H1 (cell line): ENCODE results near the gene DIPK1A.

Experiments
- CREB1 ChIP-seq: IDR thresholded peaks from 2 replicates; pipeline ENCODE4 v1.6.1; 2012; ENCODE audit warnings: inconsistent platforms
- CTCF ChIP-seq, 3 experiments: IDR thresholded peaks; 1 replicate in 2 of 3; 2 replicates in 1 of 3; pipeline versions ENCODE4 v1.5.1 to v1.6.1; 2011; ENCODE audit warnings: low read length in 3 of 3, mild to moderate bottlenecking in 3 of 3, inconsistent platforms in 2 of 3, low read depth in 1 of 3, moderate library complexity in 1 of 3; ENCODE audit not compliant: insufficient read depth in 1 of 3; ENCODE audit errors: control extremely low read depth in 1 of 3
- EP300 ChIP-seq, 2 experiments: IDR thresholded peaks; 1 replicate in 1 of 2; 2 replicates in 1 of 2; pipeline ENCODE4 v1.6.1; 2011 to 2012; ENCODE audit warnings: low read depth in 2 of 2, low read length in 2 of 2, mild to moderate bottlenecking in 2 of 2, borderline replicate concordance in 1 of 2, inconsistent platforms in 1 of 2, moderate library complexity in 1 of 2
- EZH2 ChIP-seq: fragments of 200-600 bp; sonication (generic); IDR thresholded peaks from 2 replicates; pipeline ENCODE4 v1.7.1; 2012; ENCODE audit warnings: low read depth, mild to moderate bottlenecking, moderate library complexity, low read length, inconsistent platforms; ENCODE audit not compliant: severe bottlenecking
- GTF2F1 ChIP-seq: IDR thresholded peaks from 2 replicates; pipeline ENCODE4 v1.6.1; 2012; ENCODE audit warnings: low read depth, low read length, improper control_type of control experiment, borderline replicate concordance
- HDAC2 ChIP-seq, 2 experiments: fragments of 300-600 bp in 1 of 2; sonication (generic) in 1 of 2; IDR thresholded peaks; 2 replicates each; pipeline ENCODE4 v1.6.1; 2011 to 2012; ENCODE audit warnings: low read depth in 2 of 2, low read length in 2 of 2, mild to moderate bottlenecking in 2 of 2, moderate library complexity in 2 of 2, borderline replicate concordance in 1 of 2, inconsistent platforms in 1 of 2
- JUN ChIP-seq: IDR thresholded peaks from 2 replicates; pipeline ENCODE4 v1.6.1; 2011; ENCODE audit warnings: low read depth, mild to moderate bottlenecking, improper control_type of control experiment, low read length
- MAX ChIP-seq: IDR thresholded peaks from 2 replicates; pipeline ENCODE4 v1.6.1; 2012; ENCODE audit warnings: inconsistent platforms
- NRF1 ChIP-seq: IDR thresholded peaks from 2 replicates; pipeline ENCODE4 v1.6.1; 2011; ENCODE audit warnings: mild to moderate bottlenecking, low read depth, low read length, improper control_type of control experiment
- POLR2A ChIP-seq, 2 experiments: IDR thresholded peaks; 1 replicate in 1 of 2; 2 replicates in 1 of 2; pipeline ENCODE4 v1.6.1; 2011; ENCODE audit warnings: low read depth in 2 of 2, low read length in 2 of 2, mild to moderate bottlenecking in 2 of 2; ENCODE audit errors: control extremely low read depth in 1 of 2
- POLR2AphosphoS5 ChIP-seq: IDR thresholded peaks from 2 replicates; pipeline ENCODE4 v1.6.1; 2011; ENCODE audit warnings: low read depth, low read length
- POU5F1 ChIP-seq: IDR thresholded peaks from 2 replicates; pipeline ENCODE4 v1.6.1; 2011; ENCODE audit warnings: low read depth, mild to moderate bottlenecking, low read length, moderate library complexity
- RAD21 ChIP-seq, 2 experiments: IDR thresholded peaks in 1 of 2; conservative IDR thresholded peaks in 1 of 2; 2 replicates each; pipeline ENCODE4 v1.6.1; 2011; ENCODE audit warnings: low read depth in 2 of 2, low read length in 2 of 2, improper control_type of control experiment in 1 of 2, inconsistent platforms in 1 of 2, mild to moderate bottlenecking in 1 of 2, moderate library complexity in 1 of 2
- SIN3A ChIP-seq, 2 experiments: IDR thresholded peaks in 1 of 2; conservative IDR thresholded peaks in 1 of 2; 2 replicates each; pipeline ENCODE4 v1.6.1; 2011 to 2012; ENCODE audit warnings: low read length in 2 of 2, improper control_type of control experiment in 1 of 2, low read depth in 1 of 2, mild to moderate bottlenecking in 1 of 2

DNA sequence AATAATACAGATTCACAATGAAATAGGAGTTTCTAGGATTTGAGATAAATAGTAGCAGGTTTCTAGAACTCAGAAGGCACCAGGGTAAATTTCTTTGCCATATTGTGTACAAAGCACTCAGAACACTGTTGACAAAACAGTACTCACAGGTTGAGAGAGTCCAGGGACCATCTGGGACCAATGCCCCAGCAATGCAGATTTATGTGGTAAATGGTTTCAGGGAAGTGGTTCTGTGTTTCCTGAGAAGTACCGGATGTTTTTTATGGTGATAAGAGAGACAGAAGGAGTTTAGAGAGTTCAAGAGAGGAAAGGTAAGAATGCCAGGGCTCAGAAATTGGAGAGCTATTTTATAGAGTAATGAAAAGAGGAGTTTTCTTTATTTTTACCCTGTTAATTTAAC is 29.6 kb upstream of the DIPK1A start:
- no peak for TF ChIP-seq CTCF (IDR thresholded peaks at IDR 0.05; ENCODE audit: control extremely low read depth in 1 of 3, insufficient read depth in 1 of 3, low read depth in 1 of 3, low read length in 3 of 3)
- no peak for TF ChIP-seq EZH2
- TF ChIP-seq SIN3A (conservative IDR thresholded peaks at IDR 0.05 in 1 of 2, IDR thresholded peaks at IDR 0.05 in 1 of 2; ENCODE audit: low read depth in 1 of 2, low read length in 2 of 2), result no peak
- TF ChIP-seq EP300 (IDR thresholded peaks at IDR 0.05; ENCODE audit: borderline replicate concordance in 1 of 2, low read depth in 2 of 2, low read length in 2 of 2), result no peak
- TF ChIP-seq MAX, result no peak
- no peak for TF ChIP-seq POLR2A (IDR thresholded peaks at IDR 0.05; ENCODE audit: control extremely low read depth in 1 of 2, low read depth in 2 of 2, low read length in 2 of 2)
- TF ChIP-seq POLR2AphosphoS5, result no peak
- no peak for TF ChIP-seq GTF2F1
- no peak for TF ChIP-seq NRF1
- TF ChIP-seq HDAC2 (IDR thresholded peaks at IDR 0.05; ENCODE audit: borderline replicate concordance in 1 of 2, low read depth in 2 of 2, low read length in 2 of 2), result no peak
- no peak for TF ChIP-seq RAD21 (IDR thresholded peaks at IDR 0.05 in 1 of 2, conservative IDR thresholded peaks at IDR 0.05 in 1 of 2; ENCODE audit: low read depth in 2 of 2, low read length in 2 of 2)
- no peak for TF ChIP-seq CREB1
- no peak for TF ChIP-seq POU5F1
- TF ChIP-seq JUN, result no peak
